ENCODE measurements around the gene TMEM186.
"Not testable (repeated sequence)": the region's sequence is repeated elsewhere in the genome, so short reads cannot be mapped to it uniquely, and the experiment has no call there.

TMEM186 gene

GRCh38 chr16:8797364-8798173 is at the start of gene TMEM186, which contains the start of gene PMM2:
TMEM186 (minus strand) TSS chr16:8797639; CDS start chr16:8797614, 25 bp downstream.
PMM2 (plus strand) TSS chr16:8797839; CDS start chr16:8797883, 44 bp downstream.
- TF ChIP-seq CTCF (IDR thresholded peaks at IDR 0.05; ENCODE audit: low read depth, low read length) = no peak
- H3K4me3 ChIP-seq (ENCODE audit: low read depth, low read length) = peak within 1 kb of the TSS; percentile 100

- no peak for TF ChIP-seq CTCF (IDR thresholded peaks at IDR 0.05; ENCODE audit: low read depth, low read length)
- H3K4me3 ChIP-seq (ENCODE audit: low read depth, low read length) = no peak overlapping the region
Observed at GRCh38 chr16:8847145-8847544, 49.7 kb upstream of the TMEM186 start.

- H3K4me3 ChIP-seq (ENCODE audit: low read depth, low read length) = no peak overlapping the region
- TF ChIP-seq CTCF (IDR thresholded peaks at IDR 0.05; ENCODE audit: low read depth, low read length) = no peak
Observed at GRCh38 chr16:8846401-8846932, 49.0 kb upstream of the TMEM186 start.

- H3K4me3 ChIP-seq (ENCODE audit: low read depth, low read length) = no peak overlapping the region
- no peak for TF ChIP-seq CTCF (IDR thresholded peaks at IDR 0.05; ENCODE audit: low read depth, low read length)
Observed at GRCh38 chr16:8845699-8846298, 48.4 kb upstream of the TMEM186 start.

GRCh38 chr16:8843296-8843695 is 45.9 kb upstream of the TMEM186 start:
- not testable (repeated sequence) for H3K4me3 ChIP-seq (ENCODE audit: low read depth, low read length)

GRCh38 chr16:8842016-8842415 is 44.6 kb upstream of the TMEM186 start:
- H3K4me3 ChIP-seq (ENCODE audit: low read depth, low read length) = not testable (repeated sequence)

GRCh38 chr16:8837594-8837993 is 40.2 kb upstream of the TMEM186 start:
- H3K4me3 ChIP-seq (ENCODE audit: low read depth, low read length) = not testable (repeated sequence)

GRCh38 chr16:8836797-8837196 is 39.4 kb upstream of the TMEM186 start:
- not testable (repeated sequence) for H3K4me3 ChIP-seq (ENCODE audit: low read depth, low read length)

GRCh38 chr16:8832717-8833105 is 35.3 kb upstream of the TMEM186 start:
- H3K4me3 ChIP-seq (ENCODE audit: low read depth, low read length) = no peak overlapping the region
- TF ChIP-seq CTCF (IDR thresholded peaks at IDR 0.05; ENCODE audit: low read depth, low read length) = no peak
